ENCODE measurements around the gene POU3F1. TPM values are rescaled to one million over a fixed set of nuclear protein-coding genes. Genes with fewer than 3 reads are reported as not detected.

POU3F1 gene
- total RNA-seq, 2 experiments from 2014 or later = 0.13 TPM; not detected in 1

DNA sequence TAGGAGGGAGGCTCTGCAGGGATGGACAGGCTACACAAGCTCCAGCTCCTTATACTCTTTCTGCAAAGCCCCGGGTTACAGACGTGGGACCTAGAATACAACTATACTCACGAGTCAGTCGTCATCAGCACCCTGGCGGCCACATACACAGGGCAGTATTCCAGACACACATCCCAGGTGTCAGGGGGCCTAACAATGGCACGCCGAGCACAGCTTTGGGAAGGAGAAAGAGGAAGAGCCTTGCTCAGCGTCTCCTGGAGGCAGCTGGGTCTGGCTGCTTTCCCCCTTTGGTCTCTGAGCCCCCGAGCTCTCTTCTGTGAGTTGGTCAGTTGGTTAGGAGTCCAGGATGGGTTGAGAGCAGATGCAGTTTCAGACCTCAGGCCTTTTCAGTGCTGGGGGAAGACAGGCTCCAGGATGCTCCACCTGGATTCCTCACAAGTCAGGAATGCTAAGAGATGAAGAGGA is 4.5 kb upstream of the POU3F1 start:
- H2AFZ ChIP-seq (ENCODE audit: low read length) = no peak overlapping the region
- ChIA-PET CTCF (ENCODE audit: unreplicated experiment) (no interaction called here), POLR2A (no interaction called here)
- no peaks in the 10 kb centered on the region for H3K9me2 ChIP-seq (ENCODE audit: insufficient read depth, low read length)
- intact Hi-C loops (cut with micrococcal nuclease; ENCODE audit: unreplicated experiment) = no loop called here
- H3K27ac ChIP-seq (ENCODE audit: low read depth, low read length, poor library complexity, severe bottlenecking) = no peak overlapping the region
- H4K20me1 ChIP-seq (ENCODE audit: insufficient read depth, low read length) = no peaks in the 10 kb centered on the region
- H3K36me3 ChIP-seq (ENCODE audit: insufficient read depth, low read length) = no peaks in the 10 kb centered on the region
- no peak overlapping the region for H3K4me2 ChIP-seq (ENCODE audit: low read length)
- H3K4me3 ChIP-seq (ENCODE audit: low read depth, low read length, poor library complexity, severe bottlenecking) = no peak overlapping the region
- H3K79me2 ChIP-seq (ENCODE audit: insufficient read depth, low read depth, low read length) = no peaks in the 10 kb centered on the region
- BruUV-seq (replicated peaks) = no TSS peak
- no peaks in the 10 kb centered on the region for H3K9me3 ChIP-seq (ENCODE audit: low read length)
- peaks cover 17% of the 10 kb centered on the region for H3K4me1 ChIP-seq (ENCODE audit: insufficient read depth, low read length, poor library complexity, severe bottlenecking)
- TF ChIP-seq EZH2phosphoT487 (IDR thresholded peaks at IDR 0.05; ENCODE audit: borderline replicate concordance, low read depth, low read length) = no peak
- no peak for DNase-seq (ENCODE audit: low spot score)

DNA sequence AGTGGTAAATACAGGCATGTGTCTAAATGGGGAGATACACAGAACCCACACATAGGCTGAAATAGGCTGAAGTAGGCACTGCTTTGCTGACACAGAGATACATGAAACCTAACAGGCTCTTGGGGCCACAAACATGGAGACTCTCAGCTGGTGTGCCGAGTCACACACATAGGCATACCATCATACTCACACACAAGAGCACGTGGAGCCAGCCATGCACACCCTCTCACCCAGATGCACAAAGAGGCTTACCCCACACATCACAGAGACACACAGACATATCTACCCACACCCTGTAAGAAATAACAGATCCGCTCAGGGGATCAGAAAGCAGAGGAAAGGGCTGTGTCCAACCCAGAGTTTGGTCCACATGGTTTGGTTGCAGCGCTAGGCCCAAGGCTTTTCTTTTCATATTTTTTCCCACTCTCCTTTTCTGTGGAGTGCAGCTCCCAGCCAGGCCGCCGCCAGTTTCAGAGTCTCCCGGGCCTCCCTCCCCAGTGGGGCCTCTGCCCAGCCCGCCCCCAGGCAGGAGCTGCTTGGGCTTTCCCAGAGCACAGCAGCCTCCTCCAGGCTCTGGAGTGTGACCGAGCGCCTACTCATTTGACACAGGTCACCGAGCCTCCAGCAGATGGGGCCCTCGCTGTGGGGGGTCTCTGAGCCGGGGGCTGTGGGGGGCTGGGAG is 3.9 kb upstream of the POU3F1 start:
- Histone ChIP-seq H3K79me2 (ENCODE audit: insufficient read depth, low read depth, low read length) (no peaks in the 10 kb centered on the region), H4K20me1 (ENCODE audit: insufficient read depth, low read length) (no peaks in the 10 kb centered on the region), H3K36me3 (ENCODE audit: insufficient read depth, low read length) (no peaks in the 10 kb centered on the region), H3K27ac (ENCODE audit: low read depth, low read length, poor library complexity, severe bottlenecking) (no peak overlapping the region), H3K4me2 (ENCODE audit: low read length) (no peak overlapping the region), H3K4me1 (ENCODE audit: insufficient read depth, low read length, poor library complexity, severe bottlenecking) (peaks cover 17% of the 10 kb centered on the region), H2AFZ (ENCODE audit: low read length) (no peak overlapping the region), H3K9me3 (ENCODE audit: low read length) (no peaks in the 10 kb centered on the region), H3K9me2 (ENCODE audit: insufficient read depth, low read length) (no peaks in the 10 kb centered on the region), H3K4me3 (ENCODE audit: low read depth, low read length, poor library complexity, severe bottlenecking) (no peak overlapping the region)
- BruUV-seq (replicated peaks) = no TSS peak
- TF ChIP-seq EZH2phosphoT487 (IDR thresholded peaks at IDR 0.05; ENCODE audit: borderline replicate concordance, low read depth, low read length) (no peak), CTCF (conservative IDR thresholded peaks at IDR 0.05; ENCODE audit: low read length) (no peak)
- ChIA-PET CTCF (ENCODE audit: unreplicated experiment) (no interaction called here), POLR2A (no interaction called here)
- DNase-seq (ENCODE audit: low spot score) = no peak
- intact Hi-C loops (cut with micrococcal nuclease; ENCODE audit: unreplicated experiment) = no loop called here

DNA sequence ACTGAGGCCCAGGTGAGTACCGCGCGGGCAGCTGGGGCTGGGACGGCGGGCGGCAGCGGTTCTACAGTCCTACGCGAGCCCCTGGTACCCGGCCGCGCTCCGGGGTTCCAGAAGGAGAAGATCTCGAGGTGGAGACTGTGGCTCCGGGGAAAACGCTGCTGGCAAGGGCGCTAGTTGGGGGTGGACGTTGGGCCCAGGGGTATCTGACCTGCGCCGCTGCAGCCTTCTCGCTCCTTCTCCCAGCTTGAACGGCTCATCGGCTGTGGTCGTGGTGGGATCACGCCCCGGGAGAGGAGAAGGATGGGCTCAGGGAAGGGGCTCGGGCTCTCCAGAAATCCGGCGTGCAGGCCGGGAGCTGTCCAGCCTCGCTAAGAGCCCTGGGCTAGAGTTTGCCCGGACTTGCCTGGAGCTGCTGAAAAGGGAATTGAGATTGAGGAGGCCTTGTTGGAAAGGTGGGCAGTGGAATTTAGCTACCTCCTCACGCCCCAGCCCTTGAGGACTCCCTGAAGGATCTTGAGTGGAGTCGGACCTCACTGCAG is 1.1 kb upstream of the POU3F1 start:
- Histone ChIP-seq H3K4me3 (ENCODE audit: low read depth, low read length, poor library complexity, severe bottlenecking) (peak overlapping the region; percentile 60), H4K20me1 (ENCODE audit: insufficient read depth, low read length) (no peaks in the 10 kb centered on the region), H2AFZ (ENCODE audit: low read length) (no peak overlapping the region), H3K79me2 (ENCODE audit: insufficient read depth, low read depth, low read length) (no peaks in the 10 kb centered on the region), H3K27ac (ENCODE audit: low read depth, low read length, poor library complexity, severe bottlenecking) (no peak overlapping the region), H3K36me3 (ENCODE audit: insufficient read depth, low read length) (no peaks in the 10 kb centered on the region), H3K9me2 (ENCODE audit: insufficient read depth, low read length) (no peaks in the 10 kb centered on the region), H3K4me1 (ENCODE audit: insufficient read depth, low read length, poor library complexity, severe bottlenecking) (peaks cover 6% of the 10 kb centered on the region), H3K4me2 (ENCODE audit: low read length) (peak overlapping the region; percentile 58; the same call in 1 of the 2 replicates), H3K9me3 (ENCODE audit: low read length) (no peaks in the 10 kb centered on the region)
- no peak for TF ChIP-seq EZH2phosphoT487 (IDR thresholded peaks at IDR 0.05; ENCODE audit: borderline replicate concordance, low read depth, low read length)
- no peak for TF ChIP-seq CTCF (conservative IDR thresholded peaks at IDR 0.05; ENCODE audit: low read length)
- no peak for DNase-seq (ENCODE audit: low spot score)
- POLR2A ChIA-PET = no interaction called here
- CTCF ChIA-PET (ENCODE audit: unreplicated experiment) = no interaction called here
- no TSS peak for BruUV-seq (replicated peaks)
- intact Hi-C loops (cut with micrococcal nuclease; ENCODE audit: unreplicated experiment) = loop anchor here (10.0 kb wide), 1 partner anchor 457 kb away; no protein-coding TSS in a partner anchor
